K562 (cell line): ENCODE results near the gene SH2D3A. TPM values are rescaled to one million over a fixed set of nuclear protein-coding genes. Genes with fewer than 3 reads are reported as not detected.

Source experiments
- ATF4 ChIP-seq: fragments of 450-650 bp; formaldehyde crosslinking; IDR thresholded peaks from 2 replicates; pipeline ENCODE4 v1.4.0; 2022; ENCODE audit warnings: mild to moderate bottlenecking, moderate library complexity
- CTBP1 ChIP-seq: fragments of 450-650 bp; IDR thresholded peaks from 2 replicates; pipeline ENCODE4 v1.6.1; 2016; ENCODE audit warnings: borderline replicate concordance
- E2F4 ChIP-seq: sonication (generic); formaldehyde crosslinking; IDR thresholded peaks from 2 replicates; pipeline ENCODE4 v1.8.0; 2022; ENCODE audit warnings: mild to moderate bottlenecking, low read depth, missing genetic modification reagents
- HDAC8 ChIP-seq: fragments of 450-650 bp; IDR thresholded peaks from 2 replicates; pipeline ENCODE4 v1.6.1; 2016; ENCODE audit warnings: mild to moderate bottlenecking, missing genetic modification characterization, moderate library complexity, missing compliant biosample characterization
- HNRNPLL ChIP-seq: fragments of 200-400 bp; formaldehyde crosslinking; IDR thresholded peaks from 2 replicates; pipeline ENCODE4 v1.6.1; 2017; ENCODE audit warnings: low read length, low read depth, mild to moderate bottlenecking; ENCODE audit not compliant: poor library complexity, severe bottlenecking
- KDM1A ChIP-seq, 2 experiments: fragments of 450-650 bp; IDR thresholded peaks; 2 replicates each; pipeline ENCODE4 v1.6.1; 2016; ENCODE audit warnings: mild to moderate bottlenecking in 2 of 2
- REST ChIP-seq, 2 experiments: fragments of 450-650 bp; formaldehyde crosslinking in 1 of 2; IDR thresholded peaks; 2 replicates each; pipeline versions ENCODE4 v1.4.0 to v1.6.1; 2014 to 2020; ENCODE audit warnings: mild to moderate bottlenecking in 2 of 2, borderline replicate concordance in 1 of 2, low read depth in 1 of 2
- RNF2 ChIP-seq: sonication (generic); IDR thresholded peaks from 2 replicates; pipeline ENCODE4 v1.6.1; 2016
- TBP ChIP-seq: optimal IDR thresholded peaks from 2 replicates; pipeline ENCODE3; 2011; ENCODE audit warnings: low read depth, low read length, improper control_type of control experiment
- TFE3 ChIP-seq: fragments of 450-650 bp; formaldehyde crosslinking; IDR thresholded peaks from 2 replicates; pipeline ENCODE4 v1.4.0; 2020; ENCODE audit warnings: mild to moderate bottlenecking, mixed read lengths
- XRCC5 ChIP-seq: fragments of 200-400 bp; formaldehyde crosslinking; IDR thresholded peaks from 2 replicates; pipeline ENCODE4 v1.6.1; 2017; ENCODE audit warnings: low read depth, mild to moderate bottlenecking, low read length
- ZNF398 ChIP-seq: fragments of 250-450 bp; sonication (Bioruptor Pico); IDR thresholded peaks from 2 replicates; pipeline ENCODE4 v1.8.0; 2021; ENCODE audit warnings: moderate library complexity, mild to moderate bottlenecking, inconsistent platforms
- ZNF436 ChIP-seq: fragments of 250-450, 450-650 bp; sonication (Bioruptor Pico); formaldehyde crosslinking; IDR thresholded peaks from 2 replicates; pipeline ENCODE4 v1.7.0; 2020; ENCODE audit warnings: mild to moderate bottlenecking
- ZNF695 ChIP-seq: fragments of 450-650 bp; formaldehyde crosslinking; IDR thresholded peaks from 2 replicates; pipeline ENCODE4 v1.4.0; 2020; ENCODE audit warnings: mild to moderate bottlenecking, moderate library complexity
- ZNF764 ChIP-seq: fragments of 250-450 bp; sonication (Bioruptor Pico); IDR thresholded peaks from 2 replicates; pipeline ENCODE4 v1.4.0; 2020; ENCODE audit warnings: low read depth, mild to moderate bottlenecking, moderate library complexity
- polyA plus RNA-seq, 8 experiments: library from polyadenylated mRNA; depleted of rRNA in 4 of 8; stranded (reverse) in 5 of 8; unstranded in 3 of 8; fragments of >200 nt; fragmentation: Nextera tagmentation in 2 of 8; fragmentation: Illumina TruSeq in 1 of 8; extraction: Ambion mirVana in 2 of 8; extraction: Trizol in 1 of 8; gene quantifications; 2 replicates each; pipeline versions ENCODE4 v1.2.1 to v1.2.3, GENCODE V29; 2011 to 2014; ENCODE audit warnings: inconsistent platforms in 1 of 8, missing spikeins in 1 of 8
- total RNA-seq, 7 experiments: library from RNA; depleted of rRNA in 6 of 7; stranded (reverse); fragments of >200 nt in 6 of 7; fragmentation: Illumina TruSeq in 2 of 7; extraction: Trizol in 2 of 7; gene quantifications; 2 replicates each; pipeline versions ENCODE4 v1.2.1 to v1.2.3, GENCODE V29; 2011 to 2021; ENCODE audit warnings: low replicate concordance in 1 of 7

SH2D3A gene
- total and polyA plus RNA-seq, 9 of the 15 experiments (the other 6 are each of a cell fraction or from before 2014, with no cell fraction given), result 0.75 to 26.3 (median 8.9) TPM

- TF ChIP-seq ZNF398 (CRISPR knock-in tag) (no peak), CTBP1 (0 out of 2 replicates have a peak, but pooled peaks have one; percentile 18), KDM1A (IDR thresholded peaks at IDR 0.05) (peak in 1 of 2 experiments; percentile 38; a peak in 1 of 4 replicates), ZNF695 (CRISPR knock-in tag) (no peak), ZNF764 (CRISPR knock-in tag) (no peak), TBP (no peak), RNF2 (no peak), ATF4 (CRISPR knock-in tag) (no peak), TFE3 (CRISPR knock-in tag) (no peak), HNRNPLL (no peak), XRCC5 (no peak), HDAC8 (no peak), ZNF436 (CRISPR knock-in tag) (no peak), E2F4 (CRISPR knock-in tag) (no peak), REST (IDR thresholded peaks at IDR 0.05; ENCODE audit: borderline replicate concordance) (no peak), REST (CRISPR knock-in tag; IDR thresholded peaks at IDR 0.05; ENCODE audit: low read depth) (no peak)
Measured at GRCh38 chr19:6779206-6779605, 12.0 kb upstream of the SH2D3A start (continued).
